Type B pancreatic cell (in vitro differentiated cells): ENCODE data around the gene FOXN4. TPM values are rescaled to one million over a fixed set of nuclear protein-coding genes. Genes with fewer than 3 reads are reported as not detected.

ENCODE experiments used
- DNase-seq: peaks from one replicate; pipeline ENCODE4 v3.0.0; 2021; ENCODE audit warnings: mixed read lengths; ENCODE audit not compliant: unreplicated experiment; ENCODE audit errors: extremely low spot score
- H3K27ac Mint-ChIP-seq: 2 replicates; pipeline ENCODE4 v1.8.0; 2021; ENCODE audit warnings: mild to moderate bottlenecking, mixed read lengths
- H3K27me3 Mint-ChIP-seq: 2 replicates; pipeline ENCODE4 v1.8.0; 2021; ENCODE audit warnings: mixed read lengths
- H3K36me3 Mint-ChIP-seq: 2 replicates; pipeline ENCODE4 v1.8.0; 2021; ENCODE audit warnings: mixed read lengths
- H3K4me1 Mint-ChIP-seq: one replicate; pipeline ENCODE4 v1.8.0; 2021; ENCODE audit warnings: mixed read lengths; ENCODE audit not compliant: unreplicated experiment
- H3K4me3 Mint-ChIP-seq: 2 replicates; pipeline ENCODE4 v1.8.0; 2021; ENCODE audit warnings: mild to moderate bottlenecking, mixed read lengths
- H3K9me3 Mint-ChIP-seq: 2 replicates; pipeline ENCODE4 v1.8.0; 2021; ENCODE audit warnings: mixed read lengths
- total RNA-seq: library from RNA; stranded (reverse); gene quantifications from 2 replicates; pipeline ENCODE4 v1.2.1, GENCODE V29; 2021; ENCODE audit warnings: low replicate concordance
- TF ChIP-seq, protein P1 (sequence below): fragments of 200-600 bp; sonication (generic); conservative IDR thresholded peaks from 2 replicates; pipeline ENCODE4 v1.5.0; 2021; ENCODE audit warnings: antibody characterized with exemption, mild to moderate bottlenecking

The FOXN4 gene
- total RNA-seq, 1 donor from 2014 or later: 2.6 TPM

DNA sequence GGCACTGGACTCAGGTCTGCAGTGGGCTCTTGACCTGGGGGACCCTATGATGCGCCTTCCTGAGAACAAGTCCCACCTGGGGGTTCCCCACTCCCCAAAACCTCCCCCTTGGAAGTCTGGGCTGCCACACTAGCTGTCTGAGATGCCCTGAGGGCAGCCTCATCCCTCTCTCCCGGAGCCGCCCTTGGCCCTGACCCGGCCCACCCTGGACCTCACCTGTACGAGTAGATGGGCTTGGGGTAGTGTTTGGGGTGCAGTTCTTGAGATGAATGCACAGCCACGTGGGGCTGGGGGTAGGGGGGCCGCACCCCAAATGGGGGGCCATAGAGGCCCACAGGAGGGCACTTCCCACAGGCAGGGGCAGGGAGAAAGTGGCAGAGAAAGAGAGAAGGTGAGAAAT lies 21.9 kb downstream of the FOXN4 start:
- Mint-ChIP-seq H3K4me1 (peaks cover 7% of the 10 kb centered on the region), H3K27me3 (peaks cover 4% of the 10 kb centered on the region), H3K36me3 (no peaks in the 10 kb centered on the region), H3K4me3 (no peak overlapping the region), H3K9me3 (no peaks in the 10 kb centered on the region), H3K27ac (no peak overlapping the region)
- no peak for DNase-seq
- TF ChIP-seq, protein P1, sequence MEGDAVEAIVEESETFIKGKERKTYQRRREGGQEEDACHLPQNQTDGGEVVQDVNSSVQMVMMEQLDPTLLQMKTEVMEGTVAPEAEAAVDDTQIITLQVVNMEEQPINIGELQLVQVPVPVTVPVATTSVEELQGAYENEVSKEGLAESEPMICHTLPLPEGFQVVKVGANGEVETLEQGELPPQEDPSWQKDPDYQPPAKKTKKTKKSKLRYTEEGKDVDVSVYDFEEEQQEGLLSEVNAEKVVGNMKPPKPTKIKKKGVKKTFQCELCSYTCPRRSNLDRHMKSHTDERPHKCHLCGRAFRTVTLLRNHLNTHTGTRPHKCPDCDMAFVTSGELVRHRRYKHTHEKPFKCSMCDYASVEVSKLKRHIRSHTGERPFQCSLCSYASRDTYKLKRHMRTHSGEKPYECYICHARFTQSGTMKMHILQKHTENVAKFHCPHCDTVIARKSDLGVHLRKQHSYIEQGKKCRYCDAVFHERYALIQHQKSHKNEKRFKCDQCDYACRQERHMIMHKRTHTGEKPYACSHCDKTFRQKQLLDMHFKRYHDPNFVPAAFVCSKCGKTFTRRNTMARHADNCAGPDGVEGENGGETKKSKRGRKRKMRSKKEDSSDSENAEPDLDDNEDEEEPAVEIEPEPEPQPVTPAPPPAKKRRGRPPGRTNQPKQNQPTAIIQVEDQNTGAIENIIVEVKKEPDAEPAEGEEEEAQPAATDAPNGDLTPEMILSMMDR: no peak

DNA sequence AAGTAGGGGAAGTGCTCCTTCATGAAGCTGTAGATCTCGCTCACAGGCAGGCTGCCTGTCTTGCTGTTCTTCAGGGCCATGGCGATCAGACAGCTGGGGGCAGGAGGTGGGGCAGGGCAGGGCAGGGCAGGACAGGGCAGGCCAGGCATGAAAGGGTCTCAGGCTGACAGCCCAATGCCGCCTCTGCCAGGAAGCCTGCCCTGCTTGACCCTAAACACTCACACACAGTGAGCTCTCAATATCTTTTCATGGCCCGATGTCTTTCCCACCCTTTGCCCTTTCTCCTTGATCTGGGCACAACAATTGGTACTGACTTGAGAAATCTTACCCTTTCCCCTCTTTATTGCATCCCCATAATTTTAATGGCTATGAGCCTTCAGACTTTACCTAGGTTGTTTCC lies 22.4 kb downstream of the FOXN4 start:
- peaks cover 4% of the 10 kb centered on the region for H3K27me3 Mint-ChIP-seq
- TF ChIP-seq, protein P1: no peak
- H3K27ac Mint-ChIP-seq: no peak overlapping the region
- H3K4me3 Mint-ChIP-seq: no peak overlapping the region
- peaks cover 7% of the 10 kb centered on the region for H3K4me1 Mint-ChIP-seq
- no peaks in the 10 kb centered on the region for H3K9me3 Mint-ChIP-seq
- DNase-seq: no peak
- no peaks in the 10 kb centered on the region for H3K36me3 Mint-ChIP-seq

DNA sequence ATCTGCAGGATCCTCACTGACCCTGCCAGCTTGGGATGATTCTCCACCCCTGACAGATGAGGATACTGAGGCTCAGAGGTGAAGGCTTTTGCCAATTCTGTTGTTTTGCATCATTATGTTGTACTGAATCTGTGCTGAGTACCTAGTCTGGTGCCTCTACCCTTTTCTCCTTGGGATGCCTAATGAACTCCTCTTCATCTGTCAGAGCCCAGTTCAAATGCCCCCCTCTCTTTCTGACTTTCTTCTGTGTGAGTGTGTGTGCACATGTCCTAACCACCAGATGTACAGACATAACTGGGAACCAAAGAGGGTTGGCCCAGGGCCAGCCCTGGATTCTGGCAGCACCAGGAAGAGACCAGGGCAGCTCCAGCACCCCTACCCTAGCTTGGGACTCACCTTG lies 22.8 kb downstream of the FOXN4 start:
- H3K27ac Mint-ChIP-seq: no peak overlapping the region
- TF ChIP-seq, protein P1: no peak
- no peak for DNase-seq
- H3K27me3 Mint-ChIP-seq: peaks cover 1% of the 10 kb centered on the region
- no peaks in the 10 kb centered on the region for H3K36me3 Mint-ChIP-seq
- H3K4me3 Mint-ChIP-seq: no peak overlapping the region
- no peaks in the 10 kb centered on the region for H3K9me3 Mint-ChIP-seq
- H3K4me1 Mint-ChIP-seq: peaks cover 3% of the 10 kb centered on the region

DNA sequence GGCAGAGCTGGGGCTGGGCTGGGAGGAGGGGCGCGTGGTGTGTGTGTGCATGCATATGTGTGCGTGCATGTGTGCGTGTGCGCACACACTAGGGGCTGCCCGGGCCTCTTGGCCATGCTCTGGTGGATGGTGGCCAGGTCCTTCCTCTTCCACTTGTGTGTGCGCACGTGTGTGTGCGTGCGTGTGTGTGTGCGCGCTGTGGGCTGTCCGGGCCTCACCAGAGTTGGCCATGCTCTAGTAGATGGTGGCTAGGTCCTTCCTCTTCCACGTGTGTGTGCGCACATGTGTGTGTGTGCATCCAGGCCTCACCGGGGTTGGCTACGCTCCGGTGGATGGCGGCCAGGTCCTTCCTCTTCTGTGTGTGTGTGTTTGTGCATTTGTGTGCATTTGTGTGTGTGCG lies 24.7 kb downstream of the FOXN4 start:
- Mint-ChIP-seq H3K27me3 (no peaks in the 10 kb centered on the region), H3K27ac (no peak overlapping the region), H3K36me3 (no peaks in the 10 kb centered on the region), H3K9me3 (no peaks in the 10 kb centered on the region), H3K4me3 (no peak overlapping the region), H3K4me1 (no peaks in the 10 kb centered on the region)
- TF ChIP-seq, protein P1: no peak
- no peak for DNase-seq

DNA sequence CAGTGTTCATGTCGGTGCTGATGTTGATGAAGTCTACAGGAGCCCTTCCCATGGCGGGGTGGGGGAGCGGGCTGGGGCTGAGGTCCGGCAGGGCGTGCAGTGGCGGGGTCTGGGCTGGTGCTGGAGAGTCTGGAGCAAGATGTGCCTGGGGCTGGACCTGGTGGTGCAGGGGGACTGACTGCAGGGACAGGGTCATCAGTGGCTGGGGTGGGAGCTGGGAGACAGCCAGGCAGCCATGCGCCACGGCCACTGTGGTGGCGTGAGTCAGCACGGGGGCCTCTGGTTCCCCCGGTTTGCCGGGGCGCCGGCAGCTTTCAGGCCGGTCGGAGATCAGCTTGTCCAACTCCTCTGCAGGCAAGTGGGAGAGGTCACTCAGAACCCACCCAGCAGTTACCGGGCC lies 27.6 kb downstream of the FOXN4 start:
- Mint-ChIP-seq H3K4me3 (no peak overlapping the region), H3K27ac (no peak overlapping the region), H3K36me3 (no peaks in the 10 kb centered on the region), H3K9me3 (no peaks in the 10 kb centered on the region), H3K4me1 (peaks cover 12% of the 10 kb centered on the region), H3K27me3 (no peaks in the 10 kb centered on the region)
- DNase-seq: no peak
- TF ChIP-seq, protein P1: no peak

DNA sequence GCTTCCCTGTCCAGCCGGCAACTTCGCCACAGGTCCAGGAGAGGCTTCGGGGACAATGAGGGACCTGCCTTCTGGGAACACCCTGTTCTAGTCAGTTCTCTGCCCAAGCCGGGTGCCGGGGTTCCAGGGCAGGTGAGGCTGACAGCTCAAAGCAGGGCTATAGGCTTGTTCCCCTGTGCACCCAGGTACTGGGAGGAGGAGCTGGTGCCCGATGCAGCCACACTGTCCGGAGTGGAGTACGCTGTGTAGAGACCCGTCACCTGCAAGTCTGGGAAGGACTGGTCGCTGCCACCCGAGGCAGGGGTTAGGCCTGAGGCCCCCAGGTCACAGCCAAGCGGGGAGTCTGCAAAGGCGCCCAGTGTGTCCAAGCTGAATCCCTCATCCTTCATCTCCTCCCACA lies 29.6 kb downstream of the FOXN4 start:
- Mint-ChIP-seq H3K36me3 (no peaks in the 10 kb centered on the region), H3K27me3 (no peaks in the 10 kb centered on the region), H3K9me3 (no peaks in the 10 kb centered on the region), H3K4me1 (peaks cover 12% of the 10 kb centered on the region), H3K4me3 (no peak overlapping the region), H3K27ac (no peak overlapping the region)
- TF ChIP-seq, protein P1: no peak
- no peak for DNase-seq
